ENCODE results near the gene TFAP2D. TPM values are rescaled to one million over a fixed set of nuclear protein-coding genes. Genes with fewer than 3 reads are reported as not detected.

The TFAP2D gene
- total RNA-seq, 1 donor from 2014 or later, result not detected

DNA sequence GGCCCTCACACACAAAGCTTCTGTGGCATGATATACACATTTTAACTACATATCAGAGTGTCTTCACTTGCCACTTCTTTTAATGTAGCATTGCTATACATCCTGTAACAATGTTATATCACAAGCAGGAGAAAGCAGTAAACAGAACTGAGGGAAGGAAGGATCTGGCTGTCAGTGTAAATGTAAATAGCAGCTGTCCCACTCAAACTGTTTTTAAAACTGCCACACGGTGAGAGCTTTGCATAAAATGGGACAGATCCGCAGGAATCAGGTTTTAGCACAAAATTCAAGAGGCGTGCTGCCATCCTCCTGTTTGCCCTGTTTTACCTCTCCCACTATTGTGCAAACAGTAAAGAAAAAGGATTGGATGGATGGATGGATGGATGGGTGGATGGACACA, 28.8 kb downstream of the TFAP2D start:
- TF ChIP-seq, protein P1, sequence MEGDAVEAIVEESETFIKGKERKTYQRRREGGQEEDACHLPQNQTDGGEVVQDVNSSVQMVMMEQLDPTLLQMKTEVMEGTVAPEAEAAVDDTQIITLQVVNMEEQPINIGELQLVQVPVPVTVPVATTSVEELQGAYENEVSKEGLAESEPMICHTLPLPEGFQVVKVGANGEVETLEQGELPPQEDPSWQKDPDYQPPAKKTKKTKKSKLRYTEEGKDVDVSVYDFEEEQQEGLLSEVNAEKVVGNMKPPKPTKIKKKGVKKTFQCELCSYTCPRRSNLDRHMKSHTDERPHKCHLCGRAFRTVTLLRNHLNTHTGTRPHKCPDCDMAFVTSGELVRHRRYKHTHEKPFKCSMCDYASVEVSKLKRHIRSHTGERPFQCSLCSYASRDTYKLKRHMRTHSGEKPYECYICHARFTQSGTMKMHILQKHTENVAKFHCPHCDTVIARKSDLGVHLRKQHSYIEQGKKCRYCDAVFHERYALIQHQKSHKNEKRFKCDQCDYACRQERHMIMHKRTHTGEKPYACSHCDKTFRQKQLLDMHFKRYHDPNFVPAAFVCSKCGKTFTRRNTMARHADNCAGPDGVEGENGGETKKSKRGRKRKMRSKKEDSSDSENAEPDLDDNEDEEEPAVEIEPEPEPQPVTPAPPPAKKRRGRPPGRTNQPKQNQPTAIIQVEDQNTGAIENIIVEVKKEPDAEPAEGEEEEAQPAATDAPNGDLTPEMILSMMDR (IDR thresholded peaks at IDR 0.05; ENCODE audit: unreplicated experiment), result no peak
- Mint-ChIP-seq H3K27ac (no peak overlapping the region), H3K27me3 (peaks cover 3% of the 10 kb centered on the region), H3K36me3 (ENCODE audit: insufficient read depth) (no peaks in the 10 kb centered on the region), H3K4me3 (ENCODE audit: low read depth) (no peak overlapping the region), H3K4me1 (ENCODE audit: low read depth) (no peaks in the 10 kb centered on the region), H3K9me3 (ENCODE audit: low read depth) (no peaks in the 10 kb centered on the region)
- no peak for DNase-seq (ENCODE audit: low spot score, unreplicated experiment)

DNA sequence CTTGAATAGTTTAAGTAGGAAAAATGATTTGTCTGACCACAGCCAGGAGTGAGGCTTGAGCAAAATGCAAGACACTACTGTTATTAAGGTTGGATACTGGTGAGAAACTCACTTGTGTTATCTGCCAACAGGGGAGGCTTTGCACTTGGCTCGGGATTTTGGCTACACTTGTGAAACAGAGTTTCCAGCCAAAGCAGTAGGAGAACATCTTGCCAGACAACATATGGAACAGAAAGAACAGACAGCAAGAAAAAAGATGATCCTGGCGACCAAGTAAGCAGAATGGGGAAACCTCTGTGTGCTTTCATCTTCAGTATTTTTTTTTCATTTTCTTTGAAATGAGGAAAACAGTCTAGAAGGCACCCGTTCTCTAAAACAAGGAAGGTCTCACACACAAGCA, 31.6 kb downstream of the TFAP2D start:
- Mint-ChIP-seq H3K27ac (no peak overlapping the region), H3K36me3 (ENCODE audit: insufficient read depth) (no peaks in the 10 kb centered on the region), H3K4me3 (ENCODE audit: low read depth) (no peak overlapping the region), H3K27me3 (peaks cover 3% of the 10 kb centered on the region), H3K4me1 (ENCODE audit: low read depth) (no peaks in the 10 kb centered on the region), H3K9me3 (ENCODE audit: low read depth) (no peaks in the 10 kb centered on the region)
- TF ChIP-seq, protein P1 (IDR thresholded peaks at IDR 0.05; ENCODE audit: unreplicated experiment), result no peak
- no peak for DNase-seq (ENCODE audit: low spot score, unreplicated experiment)

DNA sequence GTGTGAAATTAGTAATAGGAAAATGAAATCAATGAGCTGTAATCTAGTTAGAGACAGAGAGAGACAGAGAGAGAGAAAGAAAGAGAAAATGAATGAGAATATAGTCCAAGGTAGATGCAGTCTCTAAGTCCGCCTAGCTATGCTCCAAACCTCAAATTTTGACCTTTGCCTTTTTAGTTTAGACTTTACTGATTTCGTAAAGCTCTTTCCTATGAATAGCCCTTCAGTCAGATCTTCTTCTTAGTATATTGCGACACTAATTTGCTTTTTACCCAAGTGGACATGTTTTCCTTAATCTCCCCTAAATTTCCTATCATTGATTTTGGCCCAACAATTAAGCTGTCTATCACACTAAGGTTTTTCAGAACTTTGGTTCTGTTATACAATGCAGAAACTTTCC, 49.5 kb downstream of the TFAP2D start:
- no peak overlapping the region for H3K4me3 Mint-ChIP-seq (ENCODE audit: low read depth)
- no peak overlapping the region for H3K27ac Mint-ChIP-seq
- no peaks in the 10 kb centered on the region for H3K9me3 Mint-ChIP-seq (ENCODE audit: low read depth)
- DNase-seq (ENCODE audit: low spot score, unreplicated experiment), result no peak
- H3K4me1 Mint-ChIP-seq (ENCODE audit: low read depth), result no peaks in the 10 kb centered on the region
- TF ChIP-seq, protein P1 (IDR thresholded peaks at IDR 0.05; ENCODE audit: unreplicated experiment), result no peak
- no peaks in the 10 kb centered on the region for H3K36me3 Mint-ChIP-seq (ENCODE audit: insufficient read depth)
- no peaks in the 10 kb centered on the region for H3K27me3 Mint-ChIP-seq

DNA sequence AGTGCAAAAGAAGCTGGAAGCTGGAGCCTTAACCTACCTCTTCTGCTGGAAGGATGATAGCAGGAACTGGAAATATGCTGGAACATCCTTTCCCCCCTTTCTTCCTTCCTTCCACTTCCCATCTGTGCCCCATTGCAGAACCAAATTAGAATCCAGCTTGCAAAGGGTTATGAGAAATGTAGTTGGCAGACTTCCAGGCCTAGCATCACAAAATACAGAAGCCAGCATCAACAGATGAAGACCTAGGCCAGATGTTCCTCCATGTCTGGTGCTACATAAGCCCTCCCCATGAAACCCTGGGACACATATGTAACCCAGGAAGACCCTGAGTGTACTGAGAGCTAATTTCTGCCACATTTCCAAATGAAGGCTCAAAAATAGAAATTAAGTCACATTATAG, 65.4 kb downstream of the TFAP2D start:
- H3K36me3 Mint-ChIP-seq (ENCODE audit: insufficient read depth), result no peaks in the 10 kb centered on the region
- H3K27ac Mint-ChIP-seq, result no peak overlapping the region
- no peaks in the 10 kb centered on the region for H3K4me1 Mint-ChIP-seq (ENCODE audit: low read depth)
- TF ChIP-seq, protein P1 (IDR thresholded peaks at IDR 0.05; ENCODE audit: unreplicated experiment), result no peak
- no peak for DNase-seq (ENCODE audit: low spot score, unreplicated experiment)
- H3K27me3 Mint-ChIP-seq, result peaks cover 6% of the 10 kb centered on the region
- no peaks in the 10 kb centered on the region for H3K9me3 Mint-ChIP-seq (ENCODE audit: low read depth)
- H3K4me3 Mint-ChIP-seq (ENCODE audit: low read depth), result no peak overlapping the region

DNA sequence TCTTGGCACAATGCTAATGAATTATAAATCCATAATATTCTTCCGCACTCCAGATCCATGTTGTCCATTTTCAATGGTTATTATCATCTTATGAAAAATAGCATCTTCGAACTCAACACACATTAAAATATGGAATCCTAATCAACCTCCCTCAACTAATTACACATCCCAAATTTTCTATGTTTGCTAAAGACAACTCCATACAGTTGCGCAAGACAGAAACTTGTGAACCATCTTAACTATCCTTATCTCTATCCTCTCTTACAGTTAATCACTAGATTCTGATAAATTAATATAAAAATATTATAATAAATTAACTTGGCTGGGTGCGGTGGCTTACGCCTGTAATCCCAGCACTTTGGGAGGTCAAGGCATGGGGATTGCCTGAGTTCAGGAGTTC, 67.1 kb downstream of the TFAP2D start:
- no peak overlapping the region for H3K4me3 Mint-ChIP-seq (ENCODE audit: low read depth)
- no peaks in the 10 kb centered on the region for H3K9me3 Mint-ChIP-seq (ENCODE audit: low read depth)
- TF ChIP-seq, protein P1 (IDR thresholded peaks at IDR 0.05; ENCODE audit: unreplicated experiment), result no peak
- H3K27ac Mint-ChIP-seq, result no peak overlapping the region
- no peaks in the 10 kb centered on the region for H3K4me1 Mint-ChIP-seq (ENCODE audit: low read depth)
- no peak for DNase-seq (ENCODE audit: low spot score, unreplicated experiment)
- peaks cover 4% of the 10 kb centered on the region for H3K27me3 Mint-ChIP-seq
- no peaks in the 10 kb centered on the region for H3K36me3 Mint-ChIP-seq (ENCODE audit: insufficient read depth)
